MCF 10A (cell line): Measurements from ENCODE around the gene SDK2. TPM values are rescaled to one million over a fixed set of nuclear protein-coding genes. Genes with fewer than 3 reads are reported as not detected.

ENCODE experiments used
- BruUV-seq: library from RNA; stranded (reverse); fragments of 400-500 nt; replicated peaks from 2 replicates; lab custom pipeline; 2021; lab: Mats Ljungman, UMichigan
- CTCF ChIA-PET: fragments of 300-600 bp; sonication (Branson Sonifier 250); formaldehyde crosslinking; extraction: SDS; loops from one replicate; lab custom pipeline; 2021; ENCODE audit warnings: antibody characterized with exemption, inconsistent platforms; lab: Yijun Ruan, JAX
- POLR2A ChIA-PET: fragments of 300-600, 350-650 bp; sonication (Branson Sonifier 250); formaldehyde crosslinking; extraction: SDS; loops from one replicate; lab custom pipeline; 2020; ENCODE audit warnings: antibody characterized with exemption, inconsistent platforms; lab: Yijun Ruan, JAX
- DNase-seq: peaks from one replicate; pipeline ENCODE4 v3.0.0-alpha.2; 2018; ENCODE audit not compliant: unreplicated experiment
- H3K27ac Mint-ChIP-seq: one replicate; pipeline ENCODE4 v1.8.0; 2022; ENCODE audit warnings: mild to moderate bottlenecking, low read depth, mixed read lengths; ENCODE audit not compliant: unreplicated experiment
- H3K27me3 Mint-ChIP-seq: one replicate; pipeline ENCODE4 v1.8.0; 2022; ENCODE audit warnings: mixed read lengths; ENCODE audit not compliant: insufficient read depth, unreplicated experiment
- H3K36me3 Mint-ChIP-seq: one replicate; pipeline ENCODE4 v1.8.0; 2022; ENCODE audit warnings: mild to moderate bottlenecking, moderate library complexity, mixed read lengths; ENCODE audit not compliant: insufficient read depth, unreplicated experiment
- H3K4me1 Mint-ChIP-seq: one replicate; pipeline ENCODE4 v1.8.0; 2022; ENCODE audit warnings: mixed read lengths; ENCODE audit not compliant: insufficient read depth, unreplicated experiment
- H3K4me3 Mint-ChIP-seq: one replicate; pipeline ENCODE4 v1.8.0; 2022; ENCODE audit warnings: mild to moderate bottlenecking, moderate library complexity, mixed read lengths; ENCODE audit not compliant: unreplicated experiment
- H3K9me3 Mint-ChIP-seq: one replicate; pipeline ENCODE4 v1.8.0; 2022; ENCODE audit warnings: mixed read lengths; ENCODE audit not compliant: unreplicated experiment
- CTCF ChIP-seq: fragments of 200-600 bp; IDR thresholded peaks from one replicate; pipeline ENCODE4 v1.8.0; 2022; ENCODE audit warnings: antibody characterized with exemption, mild to moderate bottlenecking; ENCODE audit not compliant: unreplicated experiment
- intact Hi-C: fragments of 100-400 bp; cut with micrococcal nuclease; formaldehyde crosslinking; loops from 2 replicates; pipeline ENCODE4 v1.14.1; 2022
- total RNA-seq: library from RNA; stranded (reverse); gene quantifications from 2 replicates; pipeline ENCODE4 v1.2.3, GENCODE V29; 2022

The SDK2 gene
- total RNA-seq, 1 experiment from 2014 or later, result not detected

GRCh38 chr17:73539166-73539565, 105.1 kb downstream of the SDK2 start:
- H3K27ac Mint-ChIP-seq, result no peak overlapping the region
- H3K9me3 Mint-ChIP-seq, result no peaks in the 10 kb centered on the region
- H3K36me3 Mint-ChIP-seq, result no peaks in the 10 kb centered on the region
- no peaks in the 10 kb centered on the region for H3K4me1 Mint-ChIP-seq
- POLR2A ChIA-PET, result no interaction called here
- intact Hi-C loops, result no loop called here
- no peak for TF ChIP-seq CTCF
- no peak overlapping the region for H3K4me3 Mint-ChIP-seq
- CTCF ChIA-PET, result no interaction called here
- no TSS peak for BruUV-seq
- H3K27me3 Mint-ChIP-seq, result peaks cover 26% of the 10 kb centered on the region
- no peak for DNase-seq

- no peaks in the 10 kb centered on the region for H3K9me3 Mint-ChIP-seq
- H3K4me1 Mint-ChIP-seq, result no peaks in the 10 kb centered on the region
- intact Hi-C loops, result no loop called here
- ChIA-PET CTCF (no interaction called here), POLR2A (interaction anchor here (0.9 to 1.0 kb wide), 2 partner anchors 8 to 17 kb away, joined by 3 read pairs; no protein-coding TSS in a partner anchor)
- no TSS peak for BruUV-seq
- H3K4me3 Mint-ChIP-seq, result no peak overlapping the region
- H3K27me3 Mint-ChIP-seq, result peaks cover 21% of the 10 kb centered on the region
- DNase-seq, result no peak
- TF ChIP-seq CTCF, result no peak
- no peaks in the 10 kb centered on the region for H3K36me3 Mint-ChIP-seq
- H3K27ac Mint-ChIP-seq, result no peak overlapping the region
These were observed 105.8 kb downstream of the SDK2 start for GRCh38 chr17:73538445-73538844.

GRCh38 chr17:73536700-73537605, 107.3 kb downstream of the SDK2 start:
- no peak for TF ChIP-seq CTCF
- no peaks in the 10 kb centered on the region for H3K9me3 Mint-ChIP-seq
- H3K27me3 Mint-ChIP-seq, result peaks cover 21% of the 10 kb centered on the region
- no peak overlapping the region for H3K27ac Mint-ChIP-seq
- H3K36me3 Mint-ChIP-seq, result no peaks in the 10 kb centered on the region
- no peak overlapping the region for H3K4me3 Mint-ChIP-seq
- no peaks in the 10 kb centered on the region for H3K4me1 Mint-ChIP-seq
- POLR2A ChIA-PET, result interaction anchor here (0.9 kb wide), 1 partner anchor 9 kb away, joined by 3 read pairs; no protein-coding TSS in a partner anchor
- no peak for DNase-seq
- BruUV-seq, result no TSS peak
- intact Hi-C loops, result no loop called here
- CTCF ChIA-PET, result no interaction called here

- ChIA-PET CTCF (no interaction called here), POLR2A (interaction anchor here (0.7 kb wide), 1 partner anchor 83 kb away, joined by 3 read pairs; no protein-coding TSS in a partner anchor)
- Mint-ChIP-seq H3K27ac (no peak overlapping the region), H3K4me1 (no peaks in the 10 kb centered on the region), H3K27me3 (peaks cover 30% of the 10 kb centered on the region), H3K9me3 (no peaks in the 10 kb centered on the region), H3K4me3 (no peak overlapping the region), H3K36me3 (no peaks in the 10 kb centered on the region)
- DNase-seq, result no peak
- no TSS peak for BruUV-seq
- TF ChIP-seq CTCF, result no peak
- intact Hi-C loops, result no loop called here
These were observed 108.5 kb downstream of the SDK2 start for GRCh38 chr17:73535746-73536145.
